ENCODE data around the gene GPX2.

Gene GPX2

GRCh38 chr14:64979336-64980074 is 37.0 kb upstream of the GPX2 start:
- H3K79me2 ChIP-seq (ENCODE audit: insufficient read depth, low read length): no peaks in the 10 kb centered on the region
- no peak overlapping the region for H2AFZ ChIP-seq (ENCODE audit: low read depth, low read length)
- no peaks in the 10 kb centered on the region for H4K20me1 ChIP-seq (ENCODE audit: insufficient read depth, low read length)
- H3K36me3 ChIP-seq (ENCODE audit: insufficient read depth, low read length): no peaks in the 10 kb centered on the region
- no peak overlapping the region for H3K9ac ChIP-seq (ENCODE audit: low read depth, low read length)
- no peak for ATAC-seq (ENCODE audit: insufficient read depth, low read depth)
- TF ChIP-seq CTCF (IDR thresholded peaks at IDR 0.05; ENCODE audit: borderline replicate concordance, extremely low read depth, low read length, poor library complexity, severe bottlenecking) (no peak), EZH2 (IDR thresholded peaks at IDR 0.05; ENCODE audit: borderline replicate concordance, low read depth, low read length, severe bottlenecking) (no peak)
- H3K4me1 ChIP-seq (ENCODE audit: insufficient read depth, low read length): peaks cover 4% of the 10 kb centered on the region
- H3K4me2 ChIP-seq (ENCODE audit: insufficient read depth, low read length): no peak overlapping the region
- H3K4me3 ChIP-seq (ENCODE audit: low read depth in 1 of 2, low read length in 2 of 2): no peak overlapping the region
- no peaks in the 10 kb centered on the region for H3K9me3 ChIP-seq (ENCODE audit: insufficient read depth, low read length, severe bottlenecking)
- no peak for DNase-seq
- H3K27ac ChIP-seq (ENCODE audit: low read length): no peak overlapping the region
- H3K27me3 ChIP-seq (ENCODE audit: insufficient read depth, low read length, poor library complexity): no peaks in the 10 kb centered on the region

GRCh38 chr14:64974563-64974962 is 32.0 kb upstream of the GPX2 start:
- peaks cover 24% of the 10 kb centered on the region for H3K4me1 ChIP-seq (ENCODE audit: insufficient read depth, low read length)
- no peak overlapping the region for H2AFZ ChIP-seq (ENCODE audit: low read depth, low read length)
- H3K27me3 ChIP-seq (ENCODE audit: insufficient read depth, low read length, poor library complexity): no peaks in the 10 kb centered on the region
- TF ChIP-seq EZH2 (IDR thresholded peaks at IDR 0.05; ENCODE audit: borderline replicate concordance, low read depth, low read length, severe bottlenecking) (no peak), CTCF (IDR thresholded peaks at IDR 0.05; ENCODE audit: borderline replicate concordance, extremely low read depth, low read length, poor library complexity, severe bottlenecking) (no peak)
- H3K4me2 ChIP-seq (ENCODE audit: insufficient read depth, low read length): no peak overlapping the region
- H3K9ac ChIP-seq (ENCODE audit: low read depth, low read length): no peak overlapping the region
- H3K27ac ChIP-seq (ENCODE audit: low read length): no peak overlapping the region
- no peak for ATAC-seq (ENCODE audit: insufficient read depth, low read depth)
- 0 out of 2 replicates have a peak, but pooled peaks cover 7% of the 10 kb centered on the region for H4K20me1 ChIP-seq (ENCODE audit: insufficient read depth, low read length)
- no peaks in the 10 kb centered on the region for H3K9me3 ChIP-seq (ENCODE audit: insufficient read depth, low read length, severe bottlenecking)
- no peak overlapping the region for H3K4me3 ChIP-seq (ENCODE audit: low read depth in 1 of 2, low read length in 2 of 2)
- DNase-seq: no peak
- no peaks in the 10 kb centered on the region for H3K36me3 ChIP-seq (ENCODE audit: insufficient read depth, low read length)
- H3K79me2 ChIP-seq (ENCODE audit: insufficient read depth, low read length): no peaks in the 10 kb centered on the region

- Histone ChIP-seq H3K36me3 (ENCODE audit: insufficient read depth, low read length) (no peaks in the 10 kb centered on the region), H4K20me1 (ENCODE audit: insufficient read depth, low read length) (0 out of 2 replicates have a peak, but pooled peaks cover 7% of the 10 kb centered on the region), H3K79me2 (ENCODE audit: insufficient read depth, low read length) (no peaks in the 10 kb centered on the region), H3K9ac (ENCODE audit: low read depth, low read length) (no peak overlapping the region), H3K27ac (ENCODE audit: low read length) (no peak overlapping the region), H3K27me3 (ENCODE audit: insufficient read depth, low read length, poor library complexity) (no peaks in the 10 kb centered on the region), H3K4me1 (ENCODE audit: insufficient read depth, low read length) (peaks cover 25% of the 10 kb centered on the region), H3K4me2 (ENCODE audit: insufficient read depth, low read length) (no peak overlapping the region), H3K9me3 (ENCODE audit: insufficient read depth, low read length, severe bottlenecking) (no peaks in the 10 kb centered on the region), H3K4me3 (ENCODE audit: low read depth in 1 of 2, low read length in 2 of 2) (no peak overlapping the region), H2AFZ (ENCODE audit: low read depth, low read length) (no peak overlapping the region)
- DNase-seq (no peak), ATAC-seq (ENCODE audit: insufficient read depth, low read depth) (no peak)
- TF ChIP-seq EZH2 (IDR thresholded peaks at IDR 0.05; ENCODE audit: borderline replicate concordance, low read depth, low read length, severe bottlenecking) (no peak), CTCF (IDR thresholded peaks at IDR 0.05; ENCODE audit: borderline replicate concordance, extremely low read depth, low read length, poor library complexity, severe bottlenecking) (no peak)
Measured at GRCh38 chr14:64973826-64974225, 31.3 kb upstream of the GPX2 start.

Data from DND-41 (cell line).